Stimulated activated CD8-positive, alpha-beta memory T cell treated with anti-CD3 and anti-CD28 coated beads, Interleukin-12 subunit alpha, Interleukin-12 subunit beta, amount 100 ng/mL, for 4 hours (primary cell): ENCODE measurements around the gene ATP6AP2.
"Not testable (repeated sequence)": the region's sequence is repeated elsewhere in the genome, so short reads cannot be mapped to it uniquely, and the experiment has no call there.

Experiments used
- DNase-seq: peaks from one replicate; pipeline ENCODE4 v3.0.0-alpha.2; 2020; ENCODE audit warnings: low read depth

The ATP6AP2 gene, protein sequence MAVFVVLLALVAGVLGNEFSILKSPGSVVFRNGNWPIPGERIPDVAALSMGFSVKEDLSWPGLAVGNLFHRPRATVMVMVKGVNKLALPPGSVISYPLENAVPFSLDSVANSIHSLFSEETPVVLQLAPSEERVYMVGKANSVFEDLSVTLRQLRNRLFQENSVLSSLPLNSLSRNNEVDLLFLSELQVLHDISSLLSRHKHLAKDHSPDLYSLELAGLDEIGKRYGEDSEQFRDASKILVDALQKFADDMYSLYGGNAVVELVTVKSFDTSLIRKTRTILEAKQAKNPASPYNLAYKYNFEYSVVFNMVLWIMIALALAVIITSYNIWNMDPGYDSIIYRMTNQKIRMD

DNA sequence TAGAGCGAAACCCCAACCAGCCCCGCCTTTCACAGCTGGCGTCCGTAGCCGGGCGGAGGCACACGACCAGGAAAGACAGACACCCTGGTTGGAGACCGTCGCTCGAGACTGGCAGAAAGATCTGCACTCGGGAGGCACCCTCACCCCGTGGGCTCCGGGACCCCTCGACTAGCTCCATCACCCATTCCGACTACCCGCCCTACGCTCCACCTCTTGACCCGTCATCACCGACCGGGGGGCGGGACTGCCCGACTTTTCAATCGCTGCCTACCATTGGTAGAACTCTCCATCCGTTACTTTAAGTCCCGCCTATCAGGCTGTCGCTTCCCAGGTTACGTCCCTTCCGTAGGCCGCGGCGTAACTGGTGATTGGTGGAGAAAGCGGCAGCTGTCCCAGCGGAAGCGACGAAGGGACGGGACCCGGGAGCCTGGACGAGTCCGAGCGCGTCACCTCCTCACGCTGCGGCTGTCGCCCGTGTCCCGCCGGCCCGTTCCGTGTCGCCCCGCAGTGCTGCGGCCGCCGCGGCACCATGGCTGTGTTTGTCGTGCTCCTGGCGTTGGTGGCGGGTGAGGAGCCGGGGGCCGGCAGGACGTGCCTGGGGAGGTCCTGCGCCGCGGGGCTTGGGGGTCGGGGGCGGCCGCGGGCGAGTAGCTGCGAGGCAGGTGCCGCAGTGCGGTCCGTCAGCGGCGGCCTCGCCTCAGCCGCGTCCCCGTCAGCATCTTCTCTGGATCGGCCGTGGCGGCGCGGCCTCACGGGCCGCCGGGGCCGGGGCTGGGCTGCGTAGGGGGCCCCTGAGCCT, at the start of gene ATP6AP2:
ATP6AP2 (plus strand) TSS at position 434 of the 799 bp plus-strand sequence; CDS start at position 530, 96 bp downstream.
- peak; percentile 74 for DNase-seq

DNA sequence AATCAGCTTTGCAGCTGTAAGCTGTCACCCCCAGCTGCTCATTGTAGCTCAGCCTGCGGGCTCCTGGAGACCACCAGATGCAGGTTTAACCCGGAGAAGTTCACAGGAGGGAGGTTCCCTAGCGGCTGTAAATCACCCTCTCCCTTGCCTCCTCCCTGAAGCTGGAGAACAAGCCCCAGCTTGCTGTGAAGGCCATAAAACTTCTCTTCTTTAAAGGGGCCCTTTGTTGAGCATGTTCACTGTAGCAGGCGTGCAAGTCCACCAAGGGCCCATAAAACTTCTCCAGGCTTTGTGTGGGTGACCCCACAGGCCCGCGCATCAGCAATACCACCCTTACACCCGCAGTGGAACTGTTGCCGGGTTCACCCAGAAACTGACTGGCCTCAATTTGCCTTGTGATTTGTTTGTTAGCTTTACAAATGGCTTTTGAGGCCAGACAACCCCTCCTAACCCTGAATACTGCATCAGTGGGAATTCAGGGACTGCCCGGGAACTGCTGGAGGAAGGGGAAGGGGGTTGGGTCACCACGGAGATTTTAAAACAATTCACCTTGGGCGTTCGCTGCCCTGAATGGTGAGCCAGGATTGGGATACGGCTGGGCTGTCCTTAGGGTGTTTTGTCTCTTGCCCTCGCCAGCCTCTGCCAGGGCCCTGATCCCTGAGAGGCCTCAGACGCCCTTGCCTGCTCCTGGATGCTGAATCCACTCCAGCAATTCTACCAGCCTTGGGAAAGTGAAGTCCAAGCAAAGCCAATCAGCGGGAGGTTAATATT, 49.5 kb upstream of the ATP6AP2 start:
- DNase-seq, result no peak

DNA sequence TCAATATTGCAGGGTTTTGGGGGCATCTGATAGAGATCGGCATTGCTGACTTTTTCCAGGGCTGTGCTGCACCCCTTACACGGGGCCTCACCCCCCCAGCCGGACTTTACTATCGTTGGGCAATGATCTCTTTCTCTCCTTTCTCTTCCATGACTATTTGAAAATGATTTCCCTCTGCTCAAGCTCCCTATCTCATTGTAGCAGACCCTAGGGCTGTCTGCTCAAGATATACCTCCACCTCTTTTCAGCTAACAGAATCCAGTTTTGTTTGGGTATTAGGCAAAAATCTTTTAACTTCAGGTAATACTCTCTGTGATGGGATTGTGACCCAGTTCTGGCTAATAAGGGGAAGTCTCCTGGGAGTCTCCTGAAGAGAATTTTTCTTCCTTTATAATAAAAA, 43.5 kb upstream of the ATP6AP2 start:
- no peak for DNase-seq

- no peak for DNase-seq
Measured at GRCh38 chrX:40538406-40538805, 42.4 kb upstream of the ATP6AP2 start.

DNA sequence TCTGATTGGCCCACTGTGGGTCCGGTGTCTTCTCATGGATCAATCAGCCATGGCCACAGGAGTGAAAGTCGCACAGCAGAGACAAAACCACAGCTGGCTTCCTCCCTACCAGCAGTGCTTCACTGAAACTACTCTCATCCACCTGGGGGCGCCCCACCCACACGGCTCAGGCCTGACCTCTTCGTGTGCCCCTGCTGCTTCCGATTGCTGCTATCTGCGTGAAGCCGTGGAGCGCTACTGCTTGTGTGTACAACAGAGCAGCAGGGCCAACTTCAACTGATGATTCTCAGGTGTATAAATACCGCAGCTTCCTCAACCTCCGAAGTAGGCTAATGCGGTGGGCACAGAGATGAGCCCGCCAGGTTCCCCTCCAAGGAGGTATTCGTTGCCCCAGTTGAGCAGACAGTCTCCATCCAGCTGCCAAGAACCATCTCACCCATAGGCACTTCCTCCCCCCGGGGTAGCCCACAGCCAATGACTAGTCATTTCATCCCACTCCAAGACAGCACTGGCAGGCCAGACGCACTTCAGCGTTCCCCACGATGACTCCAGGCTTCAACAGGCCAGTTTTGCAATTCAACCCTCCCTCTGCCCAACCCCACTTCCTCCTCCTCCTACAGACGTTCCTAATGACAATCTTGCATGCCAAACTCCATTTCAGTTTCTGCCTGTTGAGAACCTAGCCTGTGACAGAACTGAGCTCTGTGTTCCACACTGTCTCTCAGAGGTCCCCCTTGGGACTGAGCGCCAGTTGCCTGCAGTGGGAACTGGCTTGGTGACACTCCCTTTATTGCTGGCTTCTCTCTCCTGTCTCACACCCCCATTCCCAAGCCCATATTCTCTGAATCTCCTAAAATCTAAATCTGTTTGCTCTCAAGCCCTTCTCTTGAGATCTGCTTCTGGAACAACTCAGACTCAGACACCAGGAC, 41.3 kb upstream of the ATP6AP2 start:
- DNase-seq, result peak; percentile 33

DNA sequence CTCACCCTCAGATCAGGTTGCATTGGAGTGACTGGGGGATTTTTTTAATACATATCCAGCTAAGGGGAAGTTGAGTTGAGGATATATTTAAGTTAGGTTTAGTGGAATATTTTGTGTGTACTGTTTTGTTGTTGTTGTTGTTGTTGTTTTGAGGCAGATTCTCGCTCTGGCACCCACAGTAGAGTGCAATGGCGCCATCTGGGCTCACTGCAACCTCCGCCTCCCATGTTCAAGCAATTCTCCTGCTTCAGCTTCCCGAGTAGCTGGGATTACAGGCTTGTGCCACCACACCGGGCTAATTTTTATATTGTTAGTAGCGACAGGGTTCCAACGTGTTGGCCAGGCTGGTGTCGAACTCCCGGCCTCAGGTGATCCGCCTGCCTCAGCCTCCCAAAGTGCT, 38.6 kb upstream of the ATP6AP2 start:
- no peak for DNase-seq

- DNase-seq, result no peak
Measured at GRCh38 chrX:40542972-40543371, 37.8 kb upstream of the ATP6AP2 start.

DNA sequence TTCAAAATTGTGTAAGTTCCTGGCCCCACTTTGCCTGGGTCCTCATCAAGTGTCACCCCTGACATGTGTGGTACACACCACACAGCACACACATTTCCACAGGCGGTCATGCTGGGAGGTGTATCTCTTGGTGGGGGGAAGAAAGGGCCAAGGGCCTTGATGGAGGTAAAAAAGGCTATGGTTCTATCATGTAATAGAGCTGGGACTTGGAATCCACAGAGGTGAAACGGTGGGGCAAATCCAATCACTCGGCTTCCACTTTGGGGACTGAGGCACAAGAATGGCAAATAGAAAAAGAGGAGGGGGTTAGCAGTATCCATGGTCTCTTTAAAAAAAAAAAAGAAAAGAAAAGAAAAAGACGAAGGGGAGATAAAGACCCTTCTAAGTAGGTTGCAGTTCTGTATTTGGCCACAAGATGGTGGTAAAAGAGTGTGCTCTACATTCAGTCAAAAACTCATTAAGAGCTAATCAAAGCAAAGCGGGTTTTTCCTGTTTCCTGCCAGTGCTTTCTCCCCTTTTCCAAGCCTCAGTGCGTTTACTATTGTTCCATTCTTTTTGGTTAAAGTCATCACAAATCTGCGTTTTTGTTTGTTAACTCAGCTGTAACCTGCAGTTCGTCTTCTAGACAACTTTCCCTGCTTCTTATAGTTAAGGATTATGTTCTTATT, 37.0 kb upstream of the ATP6AP2 start:
- no peak for DNase-seq

DNA sequence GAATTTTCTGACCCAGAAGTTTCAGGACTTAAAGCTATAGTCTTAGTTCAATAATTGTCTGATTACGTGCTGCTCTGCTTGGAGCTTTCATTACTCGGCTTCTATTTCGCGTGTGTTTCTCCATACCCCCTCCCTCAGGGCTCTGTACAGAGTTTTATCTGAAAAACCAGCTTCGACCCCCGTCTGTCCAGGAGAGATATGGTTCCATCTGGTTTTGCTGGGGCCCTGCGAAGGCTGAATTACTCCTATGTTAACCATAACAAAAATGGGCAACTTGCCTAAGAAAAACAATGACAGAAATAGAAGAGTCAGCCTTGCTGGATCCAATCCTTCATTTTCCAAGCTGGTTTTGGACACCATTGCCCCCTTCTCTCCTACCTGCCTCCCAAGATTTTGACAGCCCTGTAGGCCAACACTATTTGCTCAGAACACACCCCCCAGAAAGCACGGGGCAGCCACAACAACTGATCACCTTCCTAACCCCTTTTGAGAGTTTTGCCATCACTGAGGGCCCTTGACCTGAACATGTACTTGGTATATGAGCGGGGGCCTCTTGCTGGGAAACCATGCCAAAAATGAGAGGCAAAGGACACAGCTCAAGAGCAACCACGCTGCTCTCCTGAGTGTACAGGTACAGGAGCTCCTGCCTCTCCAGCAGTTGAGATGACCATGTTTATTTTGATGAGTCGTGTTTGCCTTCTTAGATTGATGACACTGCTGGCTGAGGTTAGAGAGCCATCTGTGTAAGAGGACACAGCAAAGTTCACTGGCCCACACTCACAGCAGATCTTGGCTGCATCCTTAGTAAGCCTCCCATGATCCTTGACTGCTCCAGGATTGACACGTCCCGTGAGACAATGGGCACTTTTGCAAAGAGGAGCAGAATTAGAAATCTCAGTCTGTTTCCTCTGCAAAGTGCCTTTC, 36.2 kb upstream of the ATP6AP2 start:
- DNase-seq, result no peak

DNA sequence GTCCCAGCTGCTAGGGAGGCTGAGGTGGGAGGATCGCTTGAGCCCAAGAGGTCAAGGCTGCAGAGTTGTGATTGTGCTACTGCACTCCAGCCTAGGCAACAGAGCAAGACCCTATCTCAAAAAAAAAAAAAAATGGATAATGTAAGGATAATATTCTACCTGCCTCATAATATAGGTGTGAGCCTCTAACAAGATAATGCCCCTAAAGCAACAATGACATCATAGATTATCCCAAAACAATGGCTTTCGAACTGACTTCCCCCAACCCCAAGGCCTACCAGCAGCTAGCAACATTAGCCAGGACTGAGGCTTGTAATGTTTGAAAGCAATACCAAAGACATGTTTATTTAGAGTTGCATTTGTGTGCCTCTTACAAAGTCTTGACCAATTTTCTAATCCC, 33.9 kb upstream of the ATP6AP2 start:
- no peak for DNase-seq

- no peak for DNase-seq
Measured at GRCh38 chrX:40550066-40550465, 30.7 kb upstream of the ATP6AP2 start.

- no peak for DNase-seq
Measured at GRCh38 chrX:40552768-40553167, 28.0 kb upstream of the ATP6AP2 start.

DNA sequence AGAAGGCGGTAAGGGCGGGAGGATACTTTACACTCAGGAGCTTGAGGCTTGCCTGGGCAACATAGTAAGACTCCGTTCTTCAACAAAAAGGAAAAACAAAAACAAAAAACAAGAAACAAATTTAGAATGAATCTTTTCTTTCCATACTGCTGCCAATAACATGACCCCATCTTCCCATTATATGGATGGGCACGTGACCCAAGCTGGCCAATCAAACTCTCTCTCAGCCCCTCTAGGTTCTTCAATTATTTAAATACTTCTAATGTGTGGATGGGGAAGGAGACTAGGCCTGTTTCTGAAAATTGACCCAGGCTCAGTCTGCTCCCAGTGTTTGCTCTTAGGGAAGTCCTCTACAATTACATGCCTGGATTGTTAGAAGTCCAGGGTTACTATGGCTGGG, 22.2 kb upstream of the ATP6AP2 start:
- DNase-seq, result no peak

DNA sequence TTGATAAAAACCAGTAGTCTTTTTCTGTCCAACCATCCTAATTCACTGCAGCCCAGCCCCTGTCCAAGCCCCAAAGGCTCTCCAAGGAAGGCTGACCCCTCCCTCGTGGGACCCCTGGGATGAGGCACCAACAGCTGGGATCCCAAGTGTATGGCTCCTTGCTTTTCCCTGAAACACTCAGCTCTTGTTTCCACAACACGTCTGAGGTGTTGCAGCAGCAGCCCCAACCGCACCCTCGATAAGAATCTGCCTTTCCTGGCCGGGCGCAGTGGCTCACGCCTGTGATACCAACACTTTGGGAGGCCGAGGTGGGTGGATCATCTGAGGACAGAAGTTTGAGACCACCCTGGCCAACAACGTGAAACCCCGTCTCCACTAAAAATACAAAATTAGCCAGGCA, 17.0 kb upstream of the ATP6AP2 start:
- no peak for DNase-seq

DNA sequence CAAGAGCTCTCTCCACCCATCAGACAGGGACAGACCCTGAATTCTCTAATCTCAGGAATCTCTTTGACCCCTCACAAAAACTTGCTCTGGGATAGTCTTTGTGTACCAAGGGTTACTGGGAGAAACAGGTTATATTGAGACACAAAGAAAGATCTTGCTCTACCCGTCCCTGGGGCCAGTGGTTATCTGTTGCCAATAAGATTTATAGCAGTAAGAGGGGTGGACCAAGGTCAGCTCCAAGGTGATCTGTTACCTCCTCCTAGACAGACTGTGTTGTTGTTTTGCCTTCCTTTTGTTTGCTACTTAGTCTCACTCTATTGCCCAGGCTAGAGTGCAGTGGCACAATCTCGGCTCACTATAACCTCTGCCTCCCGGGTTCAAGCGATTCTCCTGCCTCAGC, 16.3 kb upstream of the ATP6AP2 start:
- DNase-seq, result no peak

DNA sequence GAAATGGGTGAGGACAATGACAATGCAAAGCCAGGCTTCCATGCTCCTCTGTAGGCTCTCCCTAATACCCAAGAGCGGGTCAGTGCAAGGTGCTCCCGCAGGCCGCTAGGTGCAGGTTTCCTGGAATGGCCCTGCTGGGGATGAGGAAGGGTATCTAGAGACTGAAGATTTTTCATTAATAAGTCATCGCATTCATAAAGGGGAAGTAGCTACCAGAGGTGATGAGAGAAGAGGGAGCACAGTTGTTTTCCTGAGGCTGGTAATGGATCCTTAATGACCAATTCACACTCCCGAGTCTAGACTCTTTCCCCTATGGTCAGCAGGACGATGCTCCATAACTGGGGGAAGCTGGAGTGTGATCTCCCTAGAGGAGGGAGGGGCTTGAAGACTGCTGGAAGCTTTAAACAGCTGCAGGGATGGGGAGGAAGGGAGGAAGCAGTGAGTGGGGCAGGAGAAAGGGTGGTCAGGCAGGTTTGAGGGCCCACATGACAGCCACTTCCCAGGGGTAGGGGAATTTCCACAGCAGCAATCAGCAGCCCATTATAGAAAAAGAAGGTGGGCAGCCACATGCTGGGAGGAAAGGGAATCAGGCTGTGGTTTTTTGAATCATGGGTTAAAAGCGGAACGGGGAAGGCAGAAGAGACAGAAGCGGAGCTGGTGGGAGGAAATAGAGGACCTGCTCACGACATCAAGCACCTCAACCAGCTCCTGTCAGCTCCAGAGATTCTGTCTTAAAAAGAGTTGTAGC, 10.2 kb upstream of the ATP6AP2 start:
- DNase-seq, result no peak

DNA sequence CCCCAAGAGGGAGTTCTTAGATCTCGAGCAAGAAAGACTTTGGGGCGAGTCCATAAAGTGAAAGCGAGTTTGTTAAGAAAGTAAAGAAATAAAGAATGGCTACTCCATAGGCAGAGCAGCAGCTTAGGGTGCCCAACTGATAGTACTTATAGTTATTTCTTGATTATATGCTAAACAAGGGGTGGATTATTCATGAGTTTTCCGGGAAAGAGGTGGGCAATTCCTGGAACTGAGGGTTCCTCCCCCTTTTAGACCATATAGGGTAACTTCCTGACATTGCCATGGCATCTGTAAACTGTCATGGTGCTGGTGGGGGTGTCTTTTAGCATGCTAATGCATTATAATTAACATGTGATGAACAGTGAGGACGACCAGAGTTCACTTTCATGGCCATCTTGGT, 9.6 kb upstream of the ATP6AP2 start:
- DNase-seq, result not testable (repeated sequence)

- DNase-seq, result no peak
Measured at GRCh38 chrX:40571600-40571999, 9.2 kb upstream of the ATP6AP2 start.

- DNase-seq, result no peak
Measured at GRCh38 chrX:40573763-40574162, 7.0 kb upstream of the ATP6AP2 start.
